GM23338 (cell line): ENCODE measurements around the gene CLSTN2. TPM values are rescaled to one million over a fixed set of nuclear protein-coding genes. Genes with fewer than 3 reads are reported as not detected.

Experiments
- ATAC-seq: fragments of 200-7000 bp; cut with Tn5 transposase; 3 replicates; pipeline ENCODE4 v1.9.1; 2020
- DNase-seq: peaks from one replicate; pipeline ENCODE4 v3.0.0-alpha.2; 2015; ENCODE audit warnings: low spot score
- H2AFZ ChIP-seq: fragments of 200-600 bp; sonication (generic); 2 replicates; pipeline ENCODE4 v1.8.0; 2016; ENCODE audit warnings: antibody characterized with exemption, mild to moderate bottlenecking, moderate library complexity
- H3F3A ChIP-seq: fragments of 200-600 bp; sonication (generic); replicated peaks from 2 replicates; pipeline ENCODE4 v1.8.0; 2017; ENCODE audit warnings: antibody characterized with exemption, mixed run types, low read depth
- H3K27ac ChIP-seq: fragments of 200-600 bp; sonication (generic); 2 replicates; pipeline ENCODE4 v1.6.1; 2016; ENCODE audit warnings: low read depth
- H3K27me3 ChIP-seq: fragments of 200-600 bp; sonication (generic); 2 replicates; pipeline ENCODE4 v1.8.0; 2016; ENCODE audit warnings: mild to moderate bottlenecking, mixed run types, moderate library complexity; ENCODE audit not compliant: insufficient read depth
- H3K36me3 ChIP-seq: fragments of 200-600 bp; sonication (generic); 2 replicates; pipeline ENCODE4 v1.8.0; 2016; ENCODE audit warnings: mild to moderate bottlenecking; ENCODE audit not compliant: insufficient read depth
- H3K4me1 ChIP-seq: fragments of 200-600 bp; sonication (generic); 2 replicates; pipeline ENCODE4 v1.8.0; 2016; ENCODE audit warnings: mild to moderate bottlenecking, moderate library complexity; ENCODE audit not compliant: insufficient read depth
- H3K4me2 ChIP-seq: fragments of 200-600 bp; sonication (generic); 2 replicates; pipeline ENCODE4 v1.7.1; 2017; ENCODE audit warnings: mixed run types
- H3K4me3 ChIP-seq: fragments of 200-600 bp; sonication (generic); 2 replicates; pipeline ENCODE4 v1.6.1; 2016; ENCODE audit warnings: mixed run types
- H3K79me2 ChIP-seq: fragments of 200-600 bp; sonication (generic); replicated peaks from 2 replicates; pipeline ENCODE4 v1.8.0; 2017; ENCODE audit warnings: mild to moderate bottlenecking; ENCODE audit not compliant: insufficient read depth
- H3K9me2 ChIP-seq: fragments of 200-600 bp; sonication (generic); 2 replicates; pipeline ENCODE4 v1.8.0; 2017; ENCODE audit not compliant: insufficient read depth
- H4K20me1 ChIP-seq: fragments of 200-600 bp; sonication (generic); replicated peaks from 2 replicates; pipeline ENCODE4 v1.8.0; 2017; ENCODE audit warnings: mild to moderate bottlenecking; ENCODE audit not compliant: insufficient read depth
- H3K27ac Mint-ChIP-seq: 2 replicates; pipeline ENCODE4 v1.8.0; 2020; ENCODE audit warnings: inconsistent platforms, mild to moderate bottlenecking, moderate library complexity, mixed read lengths
- H3K27me3 Mint-ChIP-seq: 3 replicates; pipeline ENCODE4 v1.8.0; 2022; ENCODE audit warnings: low read depth, mild to moderate bottlenecking, moderate library complexity, mixed read lengths, inconsistent platforms; ENCODE audit not compliant: insufficient read depth, poor library complexity
- H3K36me3 Mint-ChIP-seq: 3 replicates; pipeline ENCODE4 v1.8.0; 2021; ENCODE audit warnings: low read depth, mild to moderate bottlenecking, inconsistent platforms, moderate library complexity, mixed read lengths
- H3K4me1 Mint-ChIP-seq: 3 replicates; pipeline ENCODE4 v1.8.0; 2020; ENCODE audit warnings: mild to moderate bottlenecking, inconsistent platforms, mixed read lengths
- H3K4me3 Mint-ChIP-seq: 3 replicates; pipeline ENCODE4 v1.8.0; 2021; ENCODE audit warnings: moderate library complexity, mild to moderate bottlenecking, inconsistent platforms, mixed read lengths
- H3K9me3 Mint-ChIP-seq: 3 replicates; pipeline ENCODE4 v1.8.0; 2020; ENCODE audit warnings: moderate library complexity, mild to moderate bottlenecking, inconsistent platforms, mixed read lengths
- ETS1 ChIP-seq: IDR thresholded peaks from 2 replicates; pipeline ENCODE4 v1.6.1; 2016; ENCODE audit warnings: antibody characterized with exemption
- EZH2 ChIP-seq: fragments of 200-600 bp; sonication (generic); IDR thresholded peaks from one replicate; pipeline ENCODE4 v1.8.0; 2017; ENCODE audit warnings: antibody characterized with exemption, mild to moderate bottlenecking, low read depth; ENCODE audit not compliant: unreplicated experiment
- JUNB ChIP-seq: IDR thresholded peaks from one replicate; pipeline ENCODE4 v1.6.1; 2016; ENCODE audit warnings: antibody characterized with exemption; ENCODE audit not compliant: unreplicated experiment
- ZNF462 ChIP-seq: fragments of 250-450 bp; sonication (Bioruptor Pico); IDR thresholded peaks from 2 replicates; pipeline ENCODE4 v1.5.0; 2020; ENCODE audit warnings: mild to moderate bottlenecking, moderate library complexity
- polyA plus RNA-seq: library from polyadenylated mRNA; unstranded; fragments of >200 nt; fragmentation: Nextera tagmentation; extraction: Ambion mirVana; gene quantifications from 2 replicates; pipeline ENCODE4 v1.2.1, GENCODE V29; 2016
- total RNA-seq: library from RNA; depleted of rRNA; stranded (reverse); fragments of >200 nt; shearing (Covaris generic); gene quantifications from 2 replicates; pipeline ENCODE4 v1.2.3, GENCODE V29; 2014

CLSTN2 gene
- total and polyA plus RNA-seq, 2 experiments from 2014 or later, result 0.11 to 0.83 TPM

- no peak for TF ChIP-seq ETS1
- no peak for TF ChIP-seq EZH2
- no peak for TF ChIP-seq JUNB
Measured at GRCh38 chr3:140603766-140604165, 668.8 kb downstream of the CLSTN2 start (continued).

- no peaks in the 10 kb centered on the region for H3K27me3 Mint-ChIP-seq
- no peak for DNase-seq
- ATAC-seq, result no peak
- no peaks in the 10 kb centered on the region for H3K4me1 Mint-ChIP-seq
- no peaks in the 10 kb centered on the region for H3K9me3 Mint-ChIP-seq
- no peak overlapping the region for H3K27ac ChIP-seq
- H3K9me2 ChIP-seq, result peaks cover 13% of the 10 kb centered on the region; the same call in 1 of the 2 replicates
- no peaks in the 10 kb centered on the region for H3K79me2 ChIP-seq
- no peak for TF ChIP-seq ZNF462
- no peaks in the 10 kb centered on the region for H4K20me1 ChIP-seq
- H3K4me3 ChIP-seq, result no peak overlapping the region
- no peak overlapping the region for H3K4me3 Mint-ChIP-seq
- no peaks in the 10 kb centered on the region for H3K36me3 Mint-ChIP-seq
- H3K36me3 ChIP-seq, result no peaks in the 10 kb centered on the region
- H3K4me2 ChIP-seq, result no peak overlapping the region
- no peak overlapping the region for H2AFZ ChIP-seq
- no peaks in the 10 kb centered on the region for H3K4me1 ChIP-seq
- H3F3A ChIP-seq, result no peaks in the 10 kb centered on the region
- H3K27ac Mint-ChIP-seq, result no peak overlapping the region
- H3K27me3 ChIP-seq, result no peaks in the 10 kb centered on the region
Measured at GRCh38 chr3:140610544-140610943, 675.6 kb downstream of the CLSTN2 start.
